ENCODE data around the gene BTF3. TPM values are rescaled to one million over a fixed set of nuclear protein-coding genes. Genes with fewer than 3 reads are reported as not detected.
"Not testable (repeated sequence)": the region's sequence is repeated elsewhere in the genome, so short reads cannot be mapped to it uniquely, and the experiment has no call there.

BTF3 gene
- total and polyA plus RNA-seq, 11 donors = 336 to 824 (median 407) TPM

DNA sequence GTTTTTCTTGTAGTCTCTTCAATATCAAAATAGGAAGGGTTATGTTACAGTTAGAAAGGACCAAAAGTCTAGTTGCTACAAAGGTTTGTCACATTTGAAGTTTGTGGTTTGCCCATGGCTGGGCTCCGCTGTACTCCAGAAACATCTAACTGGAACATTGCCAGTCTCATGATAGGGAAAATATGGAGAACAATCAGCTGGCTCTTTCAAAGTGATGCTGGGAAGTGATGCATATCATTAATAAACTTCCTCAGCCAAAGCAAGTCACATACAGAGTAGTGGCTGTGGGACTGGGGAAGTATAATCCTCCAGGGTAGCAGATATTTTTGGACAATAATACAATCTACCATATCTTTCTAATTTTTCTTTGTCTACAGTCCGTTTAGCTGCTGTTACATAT lies 8.8 kb downstream of the BTF3 start:
- DNase-seq (no peak), ATAC-seq (no peak)
- TF ChIP-seq, protein P1, sequence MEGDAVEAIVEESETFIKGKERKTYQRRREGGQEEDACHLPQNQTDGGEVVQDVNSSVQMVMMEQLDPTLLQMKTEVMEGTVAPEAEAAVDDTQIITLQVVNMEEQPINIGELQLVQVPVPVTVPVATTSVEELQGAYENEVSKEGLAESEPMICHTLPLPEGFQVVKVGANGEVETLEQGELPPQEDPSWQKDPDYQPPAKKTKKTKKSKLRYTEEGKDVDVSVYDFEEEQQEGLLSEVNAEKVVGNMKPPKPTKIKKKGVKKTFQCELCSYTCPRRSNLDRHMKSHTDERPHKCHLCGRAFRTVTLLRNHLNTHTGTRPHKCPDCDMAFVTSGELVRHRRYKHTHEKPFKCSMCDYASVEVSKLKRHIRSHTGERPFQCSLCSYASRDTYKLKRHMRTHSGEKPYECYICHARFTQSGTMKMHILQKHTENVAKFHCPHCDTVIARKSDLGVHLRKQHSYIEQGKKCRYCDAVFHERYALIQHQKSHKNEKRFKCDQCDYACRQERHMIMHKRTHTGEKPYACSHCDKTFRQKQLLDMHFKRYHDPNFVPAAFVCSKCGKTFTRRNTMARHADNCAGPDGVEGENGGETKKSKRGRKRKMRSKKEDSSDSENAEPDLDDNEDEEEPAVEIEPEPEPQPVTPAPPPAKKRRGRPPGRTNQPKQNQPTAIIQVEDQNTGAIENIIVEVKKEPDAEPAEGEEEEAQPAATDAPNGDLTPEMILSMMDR (IDR thresholded peaks at IDR 0.05) = no peak
- no peak for TF ChIP-seq POLR2A (IDR thresholded peaks at IDR 0.05)
- intact Hi-C loops (cut with DNase I) = no loop called here
- no peak overlapping the region for H3K4me3 ChIP-seq
- no peak overlapping the region for H3K27ac ChIP-seq
- H3K4me1 ChIP-seq = peaks cover 0 to 10% (median 0%) of the 10 kb centered on the region in 12 donors
- H3K9me3 ChIP-seq = no peaks in the 10 kb centered on the region
- 37 to 45% (median 40%) methylated on average over 2 of the region's 2 CpGs for WGBS, 4 donors
- H3K36me3 ChIP-seq = peaks cover 0 to 52% (median 47%) of the 10 kb centered on the region in 9 donors
- no peaks in the 10 kb centered on the region for H3K27me3 ChIP-seq

DNA sequence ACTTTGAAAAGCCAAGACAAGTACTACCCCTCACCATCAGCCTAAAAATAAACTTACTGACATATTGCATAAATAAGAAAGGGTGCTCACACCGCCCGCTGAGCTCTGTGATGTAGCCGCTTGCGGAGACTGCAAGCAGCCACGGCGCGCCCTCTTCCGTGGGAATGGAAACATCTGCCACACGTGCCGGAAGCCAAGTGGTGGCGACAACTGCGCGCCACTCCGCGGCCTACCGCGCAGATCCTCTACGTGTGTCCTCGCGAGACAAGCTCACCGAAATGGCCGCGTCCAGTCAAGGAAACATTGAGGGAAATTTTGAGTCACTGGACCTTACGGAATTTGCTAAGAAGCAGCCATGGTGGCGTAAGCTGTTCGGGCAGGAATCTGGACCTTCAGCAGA lies 10.3 kb downstream of the BTF3 start:
- DNase-seq; H3K27me3 ChIP-seq; H3K9me3 ChIP-seq; H3K27ac ChIP-seq; intact Hi-C loops (cut with DNase I); H3K4me3 ChIP-seq: not testable (repeated sequence)
- WGBS, 4 donors = 96 to 98% (median 97%) methylated on average over 26 of the region's 26 CpGs
- ATAC-seq = peak in 2 of 4 donors; percentile 49 to 53
- H3K36me3 ChIP-seq = peaks cover 0 to 38% (median 32%) of the 10 kb centered on the region in 9 donors
- peaks cover 0 to 10% (median 0%) of the 10 kb centered on the region in 12 donors for H3K4me1 ChIP-seq

DNA sequence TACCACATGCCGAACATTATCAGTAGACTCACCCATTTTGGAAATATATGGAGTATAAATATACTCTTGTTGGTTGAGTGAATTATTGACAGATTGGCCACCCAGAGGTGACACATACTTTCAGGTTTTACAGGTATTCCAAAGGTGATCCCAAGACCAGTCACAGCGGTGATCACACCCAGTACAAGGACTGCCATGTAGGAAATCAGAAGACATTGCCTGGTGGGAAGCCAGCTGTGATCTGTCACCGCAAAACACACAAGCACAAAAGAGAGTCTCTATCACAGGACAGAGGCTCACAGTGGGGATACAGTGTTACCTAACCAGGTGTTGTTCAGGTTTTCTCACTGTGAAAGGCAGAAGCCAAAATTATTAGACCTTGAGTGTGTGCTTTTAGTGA lies 15.8 kb downstream of the BTF3 start:
- Histone ChIP-seq H3K9me3 (no peaks in the 10 kb centered on the region), H3K4me3 (no peak overlapping the region), H3K4me1 (no peaks in the 10 kb centered on the region), H3K27ac (no peak overlapping the region), H3K36me3 (no peaks in the 10 kb centered on the region), H3K27me3 (no peaks in the 10 kb centered on the region)
- intact Hi-C loops (cut with DNase I) = no loop called here
- no peak for ATAC-seq
- TF ChIP-seq, protein P1 (IDR thresholded peaks at IDR 0.05) = no peak
- no peak for TF ChIP-seq POLR2A (IDR thresholded peaks at IDR 0.05)
- WGBS, 4 donors = 58 to 91% (median 64%) methylated on average over 3 of the region's 3 CpGs
- DNase-seq = no peak

DNA sequence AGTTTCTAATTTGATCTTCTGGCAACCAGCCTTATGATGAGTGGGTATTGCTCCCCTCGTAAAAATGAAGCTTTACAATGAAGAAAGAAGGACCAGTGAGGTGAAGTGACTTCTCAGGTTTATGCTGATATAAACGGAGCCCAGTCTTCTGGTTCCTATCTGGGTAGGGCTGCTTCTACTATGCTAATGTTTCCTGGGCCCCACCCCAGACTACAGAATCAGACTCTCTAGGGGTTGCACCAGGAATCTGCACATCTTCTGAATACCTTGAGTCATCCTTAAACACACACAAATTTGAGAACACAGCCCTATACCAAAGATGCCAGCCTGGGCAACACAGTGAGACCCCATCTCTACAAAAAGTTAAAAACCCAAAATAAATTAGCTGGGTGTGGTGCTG lies 16.2 kb downstream of the BTF3 start:
- H3K36me3 ChIP-seq = no peaks in the 10 kb centered on the region

More for the DNA sequence above, 16.2 kb downstream of the BTF3 start:
- no peak overlapping the region for H3K27ac ChIP-seq
- H3K27me3 ChIP-seq = no peaks in the 10 kb centered on the region
- DNase-seq (no peak), ATAC-seq (no peak)
- no peaks in the 10 kb centered on the region for H3K9me3 ChIP-seq
- no peak overlapping the region for H3K4me3 ChIP-seq
- no peak for TF ChIP-seq POLR2A (IDR thresholded peaks at IDR 0.05)
- TF ChIP-seq, protein P1 (IDR thresholded peaks at IDR 0.05) = no peak
- WGBS, 4 donors = 62 to 76% (median 66%) methylated on average over 2 of the region's 2 CpGs
- intact Hi-C loops (cut with DNase I) = no loop called here
- no peaks in the 10 kb centered on the region for H3K4me1 ChIP-seq
